Stimulated activated CD4-positive, alpha-beta T cell treated with anti-CD3 and anti-CD28 coated beads, Interleukin-1b, Interleukin-23, amount 100 ng/mL, for 1 hour (primary cell): ENCODE data around the gene NBEAL2.

ENCODE experiments used
- DNase-seq, 2 donors: peaks; one replicate each; pipeline ENCODE4 v3.0.0-alpha.2; 2020; ENCODE audit warnings: low read depth in 2 of 2

NBEAL2 gene

GRCh38 chr3:46999516-47000197, 20.2 kb downstream of the NBEAL2 start:
- DNase-seq: no peak

GRCh38 chr3:47000198-47000815, 20.8 kb downstream of the NBEAL2 start:
- no peak for DNase-seq

GRCh38 chr3:47000922-47001730, 21.7 kb downstream of the NBEAL2 start:
- DNase-seq: no peak

GRCh38 chr3:47001731-47002170, 22.3 kb downstream of the NBEAL2 start:
- no peak for DNase-seq

GRCh38 chr3:47002171-47003055, 22.9 kb downstream of the NBEAL2 start:
- no peak for DNase-seq

GRCh38 chr3:47003056-47003410, 23.6 kb downstream of the NBEAL2 start:
- DNase-seq: no peak

- no peak for DNase-seq
Observed at GRCh38 chr3:47003461-47004368, 24.2 kb downstream of the NBEAL2 start.

GRCh38 chr3:47004369-47005211, 25.1 kb downstream of the NBEAL2 start:
- no peak for DNase-seq

- no peak for DNase-seq
Observed at GRCh38 chr3:47005212-47006144, 26.0 kb downstream of the NBEAL2 start.

- DNase-seq: no peak
Observed at GRCh38 chr3:47006145-47006651, 26.7 kb downstream of the NBEAL2 start.

GRCh38 chr3:47007001-47007400, 27.5 kb downstream of the NBEAL2 start:
- no peak for DNase-seq

- no peak for DNase-seq
Observed at GRCh38 chr3:47007482-47008233, 28.2 kb downstream of the NBEAL2 start.

- DNase-seq: no peak
Observed at GRCh38 chr3:47008234-47008796, 28.8 kb downstream of the NBEAL2 start.

GRCh38 chr3:47008851-47009224, 29.4 kb downstream of the NBEAL2 start:
- no peak for DNase-seq

GRCh38 chr3:47009225-47010110, 30.0 kb downstream of the NBEAL2 start:
- DNase-seq: peak in 1 of 2 donors; percentile 34

GRCh38 chr3:47010111-47010712, 30.7 kb downstream of the NBEAL2 start:
- no peak for DNase-seq
